Stimulated activated CD4-positive, alpha-beta T cell treated with anti-CD3 and anti-CD28 coated beads, TNF-alpha, amount 100 ng/mL, for 48 hours (primary cell): ENCODE data around the gene CCDC73.
"Not testable (repeated sequence)": the region's sequence is repeated elsewhere in the genome, so short reads cannot be mapped to it uniquely, and the experiment has no call there.

Experiments used
- DNase-seq, 3 donors: peaks; one replicate each; pipeline ENCODE4 v3.0.0-alpha.2; 2020; ENCODE audit warnings: low read depth in 3 of 3

The CCDC73 gene

DNA sequence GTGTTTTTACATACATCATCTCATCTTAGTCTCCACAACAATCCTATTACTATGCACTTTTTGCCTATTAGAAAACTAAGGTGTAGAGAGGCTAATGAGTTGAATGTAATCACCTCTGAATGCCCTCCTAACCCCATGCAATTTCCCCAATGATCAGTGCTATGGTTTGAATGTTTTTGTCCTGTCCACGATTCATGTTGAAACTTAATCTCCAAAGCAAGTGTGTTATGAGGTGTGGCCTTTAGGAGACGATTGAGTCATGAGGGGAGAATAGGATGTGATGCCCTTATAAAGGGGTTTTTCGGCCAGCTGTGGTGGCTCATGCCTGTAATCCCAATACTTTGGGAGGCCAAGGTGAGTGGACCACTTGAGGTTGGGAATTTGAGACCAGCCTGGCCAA is 2.0 kb upstream of the CCDC73 start:
- DNase-seq: no peak

DNA sequence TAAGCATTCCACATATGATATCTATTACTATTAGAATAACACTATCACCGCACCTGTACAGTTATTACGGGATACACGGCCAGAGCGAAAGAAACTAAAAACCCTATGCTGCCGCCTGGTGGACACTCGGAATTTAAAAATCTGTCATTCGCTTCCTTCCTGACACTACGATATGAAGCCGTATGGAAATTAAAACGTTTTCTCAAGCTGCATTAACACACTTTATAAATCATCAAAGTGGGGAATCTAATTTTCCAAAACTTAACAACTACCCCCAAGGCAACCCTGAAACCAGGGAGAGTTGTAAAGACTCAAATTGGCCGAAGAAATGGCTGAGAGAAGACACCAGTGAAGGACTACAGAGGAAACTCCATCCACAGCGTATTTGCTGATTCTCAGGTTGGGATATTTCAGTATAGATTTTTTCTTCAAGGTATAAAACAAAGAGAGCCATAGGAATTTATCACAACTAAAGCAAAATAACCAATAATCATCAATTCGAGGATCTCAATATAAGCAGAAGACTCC is 1.4 kb downstream of the CCDC73 start:
- peak; percentile 21 to 46 (median 37) for DNase-seq

DNA sequence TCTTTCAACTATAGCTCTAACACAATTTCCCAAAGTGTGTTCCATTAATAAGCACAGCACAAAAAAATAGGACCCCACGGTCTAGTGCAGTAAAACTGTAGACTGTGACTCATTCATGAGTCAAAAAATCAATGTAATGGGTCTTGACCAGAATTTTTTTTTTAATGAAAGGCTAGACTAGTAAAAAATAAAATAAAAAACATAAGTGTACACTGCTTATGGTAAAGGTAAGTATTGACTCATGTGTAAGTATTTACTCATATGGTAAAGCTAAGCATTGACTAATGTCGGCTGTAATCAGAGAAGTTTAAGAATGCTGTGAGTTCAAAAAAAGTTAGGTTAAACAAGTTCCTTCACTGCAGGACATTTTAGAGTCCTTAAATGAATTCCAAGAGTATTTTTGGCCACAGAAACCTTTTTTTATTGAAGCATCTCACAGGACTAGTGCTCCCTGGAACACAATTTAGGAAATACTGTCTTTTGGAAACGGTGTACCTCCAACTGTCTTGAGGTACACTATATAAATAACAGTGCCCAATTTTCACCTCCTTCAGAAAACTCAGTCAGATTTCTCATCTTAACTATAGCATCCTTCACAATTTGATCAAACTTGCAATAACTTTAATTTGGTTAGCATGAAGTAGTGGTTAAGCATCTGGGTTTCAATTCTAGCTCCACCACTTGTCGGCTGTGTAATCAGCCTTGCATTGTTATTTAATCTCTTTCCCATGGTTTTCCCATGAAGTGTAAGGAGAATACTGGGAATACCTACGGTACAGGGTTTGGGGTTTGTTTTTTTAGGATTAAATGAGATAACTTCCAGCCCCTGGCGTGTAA is 2.1 kb downstream of the CCDC73 start:
- no peak for DNase-seq

DNA sequence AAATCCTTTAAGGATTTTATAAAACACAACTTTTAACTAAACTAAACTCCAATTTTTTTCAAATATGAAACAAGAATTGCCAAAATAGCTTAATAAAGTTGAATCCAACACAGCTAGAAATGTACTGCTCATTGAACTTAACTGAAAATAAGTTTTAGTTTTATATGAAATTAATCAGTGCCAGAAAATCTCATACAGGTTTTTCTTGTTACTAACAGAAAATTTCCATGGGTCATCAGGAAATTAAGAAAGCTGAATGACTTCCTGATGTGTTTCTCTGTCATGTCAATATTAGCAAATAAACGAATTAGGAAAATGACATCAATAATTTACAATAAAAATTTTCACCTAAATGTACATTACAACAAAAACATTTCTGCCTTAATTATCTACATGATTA is 3.5 kb downstream of the CCDC73 start:
- DNase-seq: no peak

DNA sequence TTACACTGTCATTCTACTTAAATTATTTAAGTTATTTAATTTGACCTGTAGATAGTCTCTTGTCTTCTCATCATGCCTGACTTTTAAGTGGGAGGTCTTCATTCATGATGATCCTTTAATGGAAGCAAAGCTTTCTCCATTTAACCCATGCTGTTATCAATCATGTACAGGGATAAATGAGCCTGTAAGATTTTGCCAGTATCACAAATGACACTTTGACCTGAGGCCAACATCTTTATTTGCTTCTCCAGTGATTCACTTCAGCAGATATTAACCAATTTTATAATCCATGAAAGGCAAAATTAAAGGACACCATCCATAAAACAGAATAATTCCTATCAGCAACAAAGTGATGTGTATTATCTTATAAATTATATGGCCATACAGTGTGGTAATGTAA is 7.7 kb downstream of the CCDC73 start:
- DNase-seq: no peak

DNA sequence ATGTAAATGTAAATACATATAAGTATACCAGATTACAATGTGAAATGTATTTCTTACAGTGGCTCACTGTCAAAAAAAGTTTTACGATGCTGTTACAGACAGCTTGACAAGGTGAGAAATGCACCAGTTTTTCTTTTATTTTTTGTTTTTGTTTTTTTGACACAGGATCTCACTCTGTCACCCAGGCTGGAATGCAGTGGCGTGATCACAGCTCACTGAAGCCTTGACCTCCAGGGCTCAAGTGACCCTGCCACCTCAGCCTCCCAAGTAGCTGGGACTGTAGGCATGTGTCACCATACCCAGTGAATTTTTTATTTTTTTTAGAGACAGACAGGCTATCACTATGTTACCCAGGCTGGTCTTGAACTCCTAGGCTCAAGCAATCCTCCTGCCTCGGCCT is 9.2 kb downstream of the CCDC73 start:
- no peak for DNase-seq

DNA sequence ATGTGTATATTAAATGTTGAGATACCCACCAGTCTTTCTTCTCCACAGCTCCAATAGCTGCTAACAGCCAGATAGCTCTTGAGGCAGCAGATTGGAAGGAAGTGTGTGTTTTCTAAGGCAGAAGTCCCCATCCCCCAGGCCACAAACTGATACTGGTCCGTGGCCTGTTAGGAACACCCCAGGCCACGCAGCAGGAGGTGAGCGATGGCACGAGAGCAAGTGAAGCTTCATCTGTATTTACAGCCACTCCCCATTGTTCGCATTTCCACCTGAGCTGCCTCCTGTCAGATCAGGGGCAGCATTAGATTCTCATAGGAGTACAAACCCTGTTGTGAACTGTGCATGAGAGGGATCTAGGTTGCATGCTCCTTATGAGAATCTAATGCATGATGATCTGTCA is 12.7 kb downstream of the CCDC73 start:
- DNase-seq: no peak

DNA sequence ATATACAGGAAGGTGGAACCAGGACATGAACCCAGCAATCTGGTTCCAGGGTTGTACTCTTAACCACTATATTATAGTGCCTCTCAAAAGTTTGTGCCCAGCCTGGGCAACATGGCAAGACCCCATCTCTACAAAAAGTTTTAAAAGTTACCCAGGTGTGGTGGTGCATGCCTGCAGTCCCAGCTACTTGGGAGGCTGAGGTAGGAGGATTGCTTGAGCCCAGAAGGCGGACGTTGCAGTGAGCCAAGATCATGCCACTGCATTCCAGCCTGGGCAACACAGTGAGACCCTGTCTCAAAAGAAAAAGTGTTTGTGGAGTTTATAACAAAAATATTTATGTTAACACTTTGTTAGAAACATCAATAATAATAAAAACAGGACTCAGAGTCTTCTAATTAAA is 13.6 kb downstream of the CCDC73 start:
- DNase-seq: not testable (repeated sequence)

DNA sequence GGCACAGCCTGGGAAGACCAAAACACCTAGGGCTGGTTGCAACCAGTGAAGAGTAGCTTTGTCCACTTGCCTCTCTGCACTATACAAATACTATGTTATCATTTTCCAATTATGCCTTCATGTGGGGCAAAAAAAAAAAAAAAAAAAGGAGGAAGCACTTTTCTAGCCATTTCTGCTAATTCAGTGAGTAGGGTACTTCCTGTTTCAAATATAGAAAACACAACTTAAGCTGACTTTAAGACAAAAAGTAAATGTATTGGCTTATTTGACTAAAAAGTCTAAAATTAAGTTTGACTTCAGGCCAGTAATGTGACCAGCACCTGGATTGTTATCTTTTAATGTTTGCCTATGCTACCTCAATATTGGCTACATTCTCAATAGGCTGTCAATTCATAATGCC is 15.3 kb downstream of the CCDC73 start:
- no peak for DNase-seq

DNA sequence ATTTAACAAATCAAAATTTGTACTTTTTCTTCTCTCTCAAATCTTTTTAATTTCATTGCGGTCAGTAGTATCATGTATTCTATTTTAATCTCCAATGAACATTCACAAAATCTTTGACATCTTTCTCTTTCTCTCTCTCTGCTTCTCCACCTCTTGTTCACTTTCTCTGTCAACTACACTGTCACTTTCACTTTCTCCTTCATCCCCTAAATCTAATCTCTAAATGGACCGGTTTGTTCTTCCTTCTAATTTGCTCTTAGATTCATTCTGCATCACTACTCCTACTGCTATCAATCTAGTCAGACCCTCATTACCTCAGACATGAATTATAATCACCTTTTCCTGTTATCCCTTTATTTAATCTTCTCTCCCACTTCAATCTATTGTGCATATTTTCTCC is 18.6 kb downstream of the CCDC73 start:
- no peak for DNase-seq

DNA sequence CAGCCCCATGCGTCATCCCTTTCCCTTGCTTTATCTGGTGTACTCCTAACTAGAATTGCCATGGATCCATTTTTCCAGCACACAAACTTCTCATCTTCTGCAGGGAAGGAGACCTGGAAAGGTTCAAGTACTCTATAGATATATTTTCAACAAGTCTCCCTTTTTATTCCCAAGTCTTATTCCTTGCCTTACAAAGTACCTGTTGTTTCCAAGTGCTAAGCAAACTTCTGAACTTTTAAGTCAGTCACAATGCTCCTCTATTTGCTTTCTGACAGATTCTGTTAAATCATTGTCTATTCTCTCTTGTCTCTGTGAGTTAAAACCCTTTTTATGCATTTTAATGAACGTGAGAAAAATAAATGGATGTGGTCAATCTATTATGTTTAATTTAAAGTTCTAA is 20.4 kb downstream of the CCDC73 start:
- DNase-seq: no peak

DNA sequence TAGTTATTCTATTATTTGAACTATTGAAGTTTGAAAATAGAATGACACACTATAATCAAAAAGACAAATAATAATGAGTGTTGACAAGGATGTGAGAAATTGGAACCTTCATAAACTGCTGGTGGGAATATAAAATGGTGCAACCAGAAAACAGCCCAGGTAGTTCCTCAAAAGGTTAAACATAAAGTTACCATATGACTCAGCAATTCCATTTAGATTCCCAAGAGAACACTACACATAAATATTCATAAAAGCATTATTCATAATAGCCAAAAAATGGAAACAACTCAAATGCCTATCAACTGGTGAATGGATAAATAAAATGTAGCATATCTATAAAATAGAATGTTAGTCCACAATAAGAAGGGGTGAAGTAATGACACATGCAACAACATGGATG is 21.7 kb downstream of the CCDC73 start:
- DNase-seq: no peak

DNA sequence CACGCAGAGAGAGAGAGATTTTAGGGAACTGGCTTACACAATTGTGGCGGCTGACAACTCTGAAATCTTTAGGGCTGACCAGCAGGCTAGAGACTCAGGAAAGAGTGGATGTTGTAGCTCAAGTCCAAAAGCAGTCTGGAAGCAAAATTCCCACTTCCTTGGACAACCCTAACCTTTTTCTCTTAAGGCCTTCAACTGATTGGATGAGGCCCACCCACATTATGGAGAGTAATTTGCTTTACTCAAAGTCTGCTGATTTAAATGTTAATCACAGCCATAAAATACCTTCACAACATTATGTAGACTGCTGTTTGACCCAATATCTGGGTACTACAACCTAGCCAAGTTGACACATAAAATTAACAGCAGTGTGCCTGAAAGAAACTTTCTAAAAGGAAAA is 32.7 kb downstream of the CCDC73 start:
- DNase-seq: not testable (repeated sequence)

DNA sequence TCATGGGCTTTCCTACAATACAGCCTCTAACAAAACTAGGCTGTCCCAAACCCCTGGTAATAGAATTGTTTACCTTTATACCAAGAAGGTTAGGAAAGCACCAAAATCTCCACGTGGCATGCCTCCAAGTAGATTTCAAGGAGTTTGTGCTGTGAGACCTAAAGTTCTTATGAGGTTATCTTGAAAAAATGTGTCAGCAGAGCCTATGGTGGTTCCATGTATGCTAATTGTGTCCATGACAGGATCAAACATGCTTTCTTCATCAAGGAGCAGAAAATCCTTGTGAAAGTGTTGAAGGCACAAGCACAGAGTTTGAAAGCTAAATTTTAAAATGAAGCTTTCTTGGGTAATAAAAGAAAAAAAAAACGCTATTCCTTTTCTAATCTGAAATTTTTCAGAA is 36.2 kb downstream of the CCDC73 start:
- no peak for DNase-seq

DNA sequence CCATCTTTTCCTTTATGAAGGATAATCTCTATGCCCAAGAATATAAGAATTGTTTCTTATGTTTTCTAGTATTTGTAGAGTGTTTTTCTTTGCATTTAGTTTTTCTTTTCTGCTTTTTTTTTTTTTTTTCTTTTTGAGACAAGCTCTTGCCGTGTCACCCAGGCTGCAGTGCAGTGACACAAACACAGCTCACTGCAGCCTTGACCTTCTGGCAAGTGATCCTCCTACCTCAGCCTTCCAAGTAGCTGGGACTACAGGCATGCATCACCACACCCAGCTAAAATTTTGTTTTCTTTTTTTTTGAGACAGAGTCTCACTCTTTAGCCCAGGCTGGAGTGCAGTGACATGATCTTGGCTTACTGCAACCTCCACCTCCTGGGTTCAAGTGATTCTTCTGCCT is 41.3 kb downstream of the CCDC73 start:
- DNase-seq: not testable (repeated sequence)

DNA sequence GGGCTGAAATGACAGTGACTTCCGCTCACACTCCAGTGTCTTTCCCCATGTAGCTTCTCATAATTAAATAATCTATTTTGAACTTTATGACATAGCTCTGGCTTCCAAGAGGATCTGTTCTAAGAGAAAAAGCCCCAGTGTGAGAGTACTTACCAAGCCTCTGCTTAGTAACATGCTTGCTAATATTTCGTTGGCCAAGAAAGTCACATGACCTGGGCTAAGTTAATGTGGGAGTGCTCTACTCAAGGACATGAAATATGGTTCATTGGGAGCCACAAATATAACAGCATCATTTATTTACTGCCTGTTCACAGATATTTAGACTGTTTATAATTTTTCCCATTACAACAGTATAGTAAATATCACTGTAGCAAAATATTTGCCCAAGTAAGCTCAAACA is 42.5 kb downstream of the CCDC73 start:
- DNase-seq: no peak

DNA sequence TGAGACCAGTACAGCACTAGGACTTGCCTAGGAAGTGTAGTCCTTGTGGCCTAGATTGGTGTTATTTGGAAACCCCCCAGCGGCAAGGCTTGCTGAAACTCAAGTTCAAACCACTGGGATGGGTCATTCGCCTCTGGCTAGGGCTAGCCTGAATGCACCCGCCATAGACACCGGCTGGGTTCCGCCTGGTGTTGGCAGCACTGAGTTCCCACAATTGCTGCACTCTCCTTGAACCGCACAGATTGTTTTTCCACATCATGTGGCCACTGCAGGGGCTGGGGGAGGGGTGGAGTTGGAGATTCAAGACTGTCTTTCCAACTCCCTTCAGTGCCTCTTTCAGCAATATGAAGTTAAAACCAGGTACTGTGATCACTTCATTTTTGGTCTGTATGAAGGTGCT is 43.1 kb downstream of the CCDC73 start:
- DNase-seq: no peak

DNA sequence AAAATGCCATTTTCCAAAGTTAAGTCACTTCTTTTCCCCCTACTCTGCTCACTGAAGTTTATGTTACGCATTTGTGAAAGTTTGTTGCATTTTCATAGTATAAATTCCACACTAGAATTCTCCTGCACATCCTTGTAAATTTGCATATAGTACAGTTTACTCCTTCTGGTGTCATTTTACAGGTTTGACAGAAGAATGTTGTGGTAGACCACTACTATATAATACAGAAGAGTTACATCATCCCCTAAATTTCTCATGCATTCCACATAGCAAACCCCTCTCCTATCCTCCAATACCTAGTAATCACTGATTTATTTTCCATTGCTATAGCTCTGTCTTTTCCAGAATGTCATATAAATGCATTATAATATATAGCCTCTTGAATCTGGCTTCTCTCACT is 64.5 kb downstream of the CCDC73 start:
- no peak for DNase-seq

DNA sequence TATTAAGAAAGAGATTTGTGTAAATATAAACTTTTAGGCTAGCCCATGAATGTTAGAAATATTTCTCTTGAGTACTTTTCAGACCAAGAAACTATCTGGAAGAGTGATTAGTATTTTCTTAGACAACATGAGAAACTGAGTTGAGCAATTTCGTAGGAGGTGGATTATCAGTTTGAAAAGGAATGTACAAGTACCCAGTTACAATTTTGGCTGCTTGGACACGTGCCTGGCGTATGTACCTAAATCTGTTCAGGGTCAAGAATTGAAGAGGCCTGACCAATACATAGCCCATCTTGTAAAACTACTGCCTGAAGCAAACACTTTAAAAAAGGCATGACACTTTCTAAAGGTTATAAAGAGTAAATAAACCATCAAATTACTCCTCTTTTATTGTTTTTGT is 71.1 kb downstream of the CCDC73 start:
- DNase-seq: no peak

DNA sequence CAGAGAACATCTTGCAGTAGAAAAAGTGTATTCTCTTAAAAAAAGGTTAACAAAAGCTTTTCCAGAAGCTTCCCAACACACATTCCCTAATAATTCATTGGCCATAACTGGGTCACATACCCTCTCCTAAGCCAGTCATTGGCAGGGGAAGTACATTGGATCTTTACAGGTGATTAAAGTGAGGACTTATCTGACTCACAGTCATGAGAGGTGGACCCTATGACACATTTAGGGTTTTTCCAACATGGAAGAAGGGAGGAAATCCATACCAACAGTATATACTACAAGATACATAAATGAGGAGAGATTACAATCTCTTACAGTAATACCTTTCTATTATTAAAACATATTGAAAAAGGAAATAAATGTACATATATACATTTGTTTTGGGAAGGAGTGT is 72.2 kb downstream of the CCDC73 start:
- DNase-seq: no peak

DNA sequence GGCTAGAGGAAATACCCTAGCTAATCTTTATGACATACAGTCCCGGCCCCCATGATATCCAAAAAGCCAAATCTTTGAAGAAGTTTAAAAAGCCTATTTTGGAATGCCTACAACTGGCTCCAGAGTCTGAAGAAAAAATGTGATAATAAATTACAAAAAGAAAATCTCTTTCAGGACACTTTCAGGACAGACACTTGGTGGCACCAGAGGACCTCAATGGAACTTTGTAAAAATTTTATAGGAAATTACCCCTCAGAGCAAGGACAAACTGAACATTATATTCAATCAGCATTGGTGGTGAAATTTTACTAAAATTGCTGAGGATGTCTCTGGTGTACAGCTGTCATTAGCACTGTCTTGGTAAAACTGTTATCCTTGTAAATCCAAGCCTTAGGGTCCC is 81.0 kb downstream of the CCDC73 start:
- DNase-seq: no peak

DNA sequence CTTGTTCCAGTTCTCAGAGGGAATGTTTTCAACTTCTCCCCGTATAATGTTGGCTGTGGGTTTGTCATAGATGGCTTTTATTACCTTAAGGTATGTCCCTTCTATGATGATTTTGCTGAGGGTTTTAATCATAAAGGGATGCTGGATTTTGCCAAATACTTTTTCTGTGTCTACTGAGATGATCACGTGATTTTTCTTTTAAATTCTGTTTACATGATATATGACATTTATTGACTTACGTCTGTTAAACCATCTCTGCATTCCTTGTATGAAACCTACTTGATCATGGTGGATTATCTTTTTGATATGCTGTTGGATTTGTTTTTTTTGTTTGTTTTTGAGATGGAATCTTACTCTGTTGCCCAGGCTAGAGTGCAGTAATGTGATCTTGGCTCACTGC is 85.5 kb downstream of the CCDC73 start:
- DNase-seq: not testable (repeated sequence)

DNA sequence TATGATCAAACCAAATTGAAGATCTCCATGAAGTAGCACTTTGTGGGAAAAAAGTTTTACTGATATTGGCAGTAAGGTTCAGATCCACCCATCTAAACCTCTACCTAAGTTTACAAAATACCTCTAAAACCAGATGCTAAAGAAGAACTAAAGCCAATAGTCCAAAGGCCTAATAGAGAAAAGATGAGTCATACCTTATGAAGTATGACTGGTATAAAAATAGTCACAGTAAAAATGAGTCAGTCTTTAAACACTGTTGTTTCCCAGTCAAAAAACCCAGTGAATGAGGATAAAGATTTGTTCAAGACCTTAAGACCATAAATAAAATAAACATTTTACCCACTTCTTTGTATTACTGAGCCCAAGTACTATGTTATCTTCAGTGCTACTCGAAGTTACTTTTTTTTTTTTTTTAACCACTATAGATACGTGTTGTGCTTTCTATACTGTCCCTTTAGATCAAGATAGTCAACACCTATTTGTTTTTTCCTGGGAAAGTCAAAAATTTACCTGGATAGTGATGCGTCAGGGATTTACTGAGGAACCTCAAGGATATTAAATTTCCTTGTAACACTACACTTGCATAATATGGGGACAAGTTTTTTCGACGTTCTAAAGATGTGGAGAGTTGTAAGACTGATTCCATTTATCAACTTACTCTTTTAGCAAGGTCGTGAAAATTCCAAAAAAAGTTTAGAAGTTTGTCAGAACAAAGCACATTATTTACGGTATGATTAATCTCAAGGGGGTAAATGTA is 87.3 kb downstream of the CCDC73 start:
- DNase-seq: no peak
